Measurements from ENCODE around the gene BANK1. TPM values are rescaled to one million over a fixed set of nuclear protein-coding genes. Genes with fewer than 3 reads are reported as not detected.

Gene BANK1
- polyA plus RNA-seq, 1 of the 3 experiments (the other 2 are of a cell fraction), result not detected

GRCh38 chr4:102105983-102106382, 315.5 kb downstream of the BANK1 start:
- H3K9me2 ChIP-seq, result no peaks in the 10 kb centered on the region
- peaks cover 9% of the 10 kb centered on the region; the same call in 1 of the 2 replicates for H3K9me3 ChIP-seq
- no peak for TF ChIP-seq TAF1 (IDR thresholded peaks at IDR 0.05; ENCODE audit: borderline replicate concordance, low read depth, low read length)
- no peak for TF ChIP-seq USF1 (IDR thresholded peaks at IDR 0.05; ENCODE audit: borderline replicate concordance, low read depth)
- no peak for TF ChIP-seq CTCF (IDR thresholded peaks at IDR 0.05)
- no peaks in the 10 kb centered on the region for H3K27me3 ChIP-seq (ENCODE audit: insufficient read depth)
- 24% methylated on average over 1 of the region's 1 CpG for WGBS (ENCODE audit: low lambda C conversion rate)
- no peaks in the 10 kb centered on the region for H3K36me3 ChIP-seq (replicated peaks in 1 of 2; ENCODE audit: control insufficient read depth in 1 of 2, insufficient read depth in 2 of 2, low read length in 1 of 2)
- H3K4me2 ChIP-seq, result no peak overlapping the region
- H3K4me3 ChIP-seq (ENCODE audit: low read depth in 2 of 2, low read length in 1 of 2), result no peak overlapping the region
- H3K4me1 ChIP-seq (ENCODE audit: control insufficient read depth in 1 of 2, insufficient read depth in 2 of 2, low read depth in 1 of 2, low read length in 1 of 2), result no peaks in the 10 kb centered on the region
- DNase-seq, result no peak
- H3K27ac ChIP-seq (ENCODE audit: low read depth in 2 of 2, low read length in 1 of 2), result no peak overlapping the region
- no peaks in the 10 kb centered on the region for H3K79me2 ChIP-seq (ENCODE audit: insufficient read depth)
- no peaks in the 10 kb centered on the region for H4K20me1 ChIP-seq (ENCODE audit: insufficient read depth)
- no peak overlapping the region for H2AFZ ChIP-seq (ENCODE audit: low read depth)
- ChIA-PET POLR2A (no interaction called here), CTCF (no interaction called here)
- H3F3A ChIP-seq (replicated peaks; ENCODE audit: insufficient read depth), result no peaks in the 10 kb centered on the region
- no peak overlapping the region for H3K9ac ChIP-seq

- Histone ChIP-seq H3K4me3 (ENCODE audit: low read depth in 2 of 2, low read length in 1 of 2) (no peak overlapping the region), H3K4me1 (ENCODE audit: control insufficient read depth in 1 of 2, insufficient read depth in 2 of 2, low read depth in 1 of 2, low read length in 1 of 2) (no peaks in the 10 kb centered on the region), H3K9me2 (no peaks in the 10 kb centered on the region), H3K27ac (ENCODE audit: low read depth in 2 of 2, low read length in 1 of 2) (no peak overlapping the region), H2AFZ (ENCODE audit: low read depth) (no peak overlapping the region), H3K4me2 (no peak overlapping the region), H3K79me2 (ENCODE audit: insufficient read depth) (no peaks in the 10 kb centered on the region), H3K36me3 (replicated peaks in 1 of 2; ENCODE audit: control insufficient read depth in 1 of 2, insufficient read depth in 2 of 2, low read length in 1 of 2) (no peaks in the 10 kb centered on the region), H3F3A (replicated peaks; ENCODE audit: insufficient read depth) (no peaks in the 10 kb centered on the region), H3K9ac (no peak overlapping the region), H3K9me3 (no peaks in the 10 kb centered on the region), H4K20me1 (ENCODE audit: insufficient read depth) (no peaks in the 10 kb centered on the region), H3K27me3 (ENCODE audit: insufficient read depth) (no peaks in the 10 kb centered on the region)
- DNase-seq, result no peak
- ChIA-PET POLR2A (no interaction called here), CTCF (no interaction called here)
- WGBS (ENCODE audit: low lambda C conversion rate), result 83% methylated on average over 3 of the region's 3 CpGs
- TF ChIP-seq TAF1 (IDR thresholded peaks at IDR 0.05; ENCODE audit: borderline replicate concordance, low read depth, low read length), result no peak
- no peak for TF ChIP-seq RFX5 (IDR thresholded peaks at IDR 0.05; ENCODE audit: low read length)
- no peak for TF ChIP-seq EP300 (IDR thresholded peaks at IDR 0.05; ENCODE audit: borderline replicate concordance in 1 of 2, low read depth in 1 of 2, low read length in 1 of 2)
- no peak for TF ChIP-seq MXI1 (IDR thresholded peaks at IDR 0.05; ENCODE audit: low read depth, low read length)
- TF ChIP-seq TEAD4 (IDR thresholded peaks at IDR 0.05; ENCODE audit: borderline replicate concordance, insufficient read depth), result no peak
- no peak for TF ChIP-seq FOXM1 (IDR thresholded peaks at IDR 0.05; ENCODE audit: low read depth)
- TF ChIP-seq GATA2 (CRISPR knock-in tag; IDR thresholded peaks at IDR 0.05), result no peak
- TF ChIP-seq RCOR1 (IDR thresholded peaks at IDR 0.05; ENCODE audit: low read length), result no peak
- TF ChIP-seq MEF2A (IDR thresholded peaks at IDR 0.05; ENCODE audit: borderline replicate concordance, low read depth), result no peak
- TF ChIP-seq REST (IDR thresholded peaks at IDR 0.05; ENCODE audit: low read depth, low read length), result no peak
- TF ChIP-seq USF1 (IDR thresholded peaks at IDR 0.05; ENCODE audit: borderline replicate concordance, low read depth), result no peak
- no peak for TF ChIP-seq SMC3 (IDR thresholded peaks at IDR 0.05; ENCODE audit: low read depth, low read length)
- TF ChIP-seq NFIC (IDR thresholded peaks at IDR 0.05; ENCODE audit: borderline replicate concordance), result no peak
- TF ChIP-seq RAD21 (IDR thresholded peaks at IDR 0.05; ENCODE audit: low read length), result no peak
Observed at GRCh38 chr4:102114118-102114630, 323.6 kb downstream of the BANK1 start.
